Endothelial cell of umbilical vein (primary cell): ENCODE data around the gene TANGO2. TPM values are rescaled to one million over a fixed set of nuclear protein-coding genes. Genes with fewer than 3 reads are reported as not detected.

Experiments
- BruUV-seq: library from RNA; stranded (reverse); fragments of 400-500 nt; replicated peaks from 2 replicates; lab custom pipeline; 2021; lab: Mats Ljungman, UMichigan
- CTCF ChIA-PET: fragments of 300-600, 350-600 bp; sonication (Branson Sonifier 250); formaldehyde crosslinking; loops from one replicate; lab custom pipeline; 2021; ENCODE audit warnings: antibody characterized with exemption, inconsistent platforms; lab: Charles Lee
- POLR2A ChIA-PET: fragments of 300-600, 350-600 bp; sonication (Branson Sonifier 250); formaldehyde crosslinking; loops from one replicate; lab custom pipeline; 2021; ENCODE audit warnings: antibody characterized with exemption, inconsistent platforms; lab: Charles Lee
- DNase-seq: peaks from one replicate; pipeline ENCODE4 v3.0.0-alpha.2; 2011; ENCODE audit warnings: low read depth, low spot score
- FAIRE-seq: peaks from 2 replicates; lab custom pipeline; 2011; peaks lifted over from hg19 to GRCh38; lab: Jason Lieb, UNC
- H2AFZ ChIP-seq: 2 replicates; pipeline ENCODE4 v1.6.0; 2012; ENCODE audit warnings: low read depth, low read length, control low read depth, inconsistent platforms
- H3K27ac ChIP-seq: 2 replicates; pipeline ENCODE4 v1.5.1; 2011; ENCODE audit warnings: low read depth, mild to moderate bottlenecking, control low read depth, low read length, moderate library complexity; ENCODE audit not compliant: insufficient read depth
- H3K27me3 ChIP-seq, 2 experiments: 2 replicates each; pipeline versions ENCODE4 v1.6.0 to v1.6.1; 2011; ENCODE audit warnings: low read length in 2 of 2, mixed read lengths in 1 of 2; ENCODE audit not compliant: control insufficient read depth in 2 of 2, insufficient read depth in 2 of 2
- H3K36me3 ChIP-seq, 2 experiments: 2 replicates in 1 of 2; 3 replicates in 1 of 2; pipeline ENCODE4 v1.5.1; 2011; ENCODE audit warnings: low read length in 2 of 2, mild to moderate bottlenecking in 1 of 2, moderate library complexity in 1 of 2; ENCODE audit not compliant: control insufficient read depth in 2 of 2, insufficient read depth in 2 of 2; ENCODE audit errors: extremely low read depth in 1 of 2
- H3K4me1 ChIP-seq: 3 replicates; pipeline ENCODE4 v1.5.1; 2011; ENCODE audit warnings: mild to moderate bottlenecking, low read length; ENCODE audit not compliant: control insufficient read depth, insufficient read depth; ENCODE audit errors: extremely low read depth
- H3K4me2 ChIP-seq: 2 replicates; pipeline ENCODE4 v1.6.1; 2011; ENCODE audit warnings: low read length, control low read depth, mixed read lengths; ENCODE audit not compliant: insufficient read depth
- H3K4me3 ChIP-seq, 3 experiments: fragments of 200-600 bp in 1 of 3; sonication (generic), shearing (Covaris generic) in 1 of 3; replicated peaks in 1 of 3; 2 replicates each; pipeline ENCODE4 v1.5.1; 2011 to 2016; ENCODE audit warnings: control low read depth in 3 of 3, low read length in 3 of 3, mild to moderate bottlenecking in 2 of 3, inconsistent platforms in 1 of 3, low read depth in 1 of 3, moderate library complexity in 1 of 3; ENCODE audit not compliant: insufficient read depth in 1 of 3
- H3K79me2 ChIP-seq: 2 replicates; pipeline ENCODE4 v1.6.0; 2012; ENCODE audit warnings: low read length, inconsistent platforms; ENCODE audit not compliant: control insufficient read depth, insufficient read depth
- H3K9ac ChIP-seq: replicated peaks from 2 replicates; pipeline ENCODE3; 2011; ENCODE audit warnings: low read length, control low read depth; ENCODE audit not compliant: insufficient read depth; ENCODE audit errors: extremely low read depth
- H3K9me1 ChIP-seq: replicated peaks from 3 replicates; pipeline ENCODE4 v1.6.0; 2011; ENCODE audit warnings: mild to moderate bottlenecking, low read length; ENCODE audit not compliant: control insufficient read depth, insufficient read depth; ENCODE audit errors: extremely low read depth
- H3K9me3 ChIP-seq: replicated peaks from 2 replicates; pipeline ENCODE4 v1.5.1; 2012; ENCODE audit warnings: low read length, inconsistent platforms; ENCODE audit not compliant: control insufficient read depth, insufficient read depth
- H4K20me1 ChIP-seq: replicated peaks from 2 replicates; pipeline ENCODE3; 2011; ENCODE audit warnings: mild to moderate bottlenecking, low read length; ENCODE audit not compliant: control insufficient read depth, insufficient read depth; ENCODE audit errors: extremely low read depth
- CTCF ChIP-seq, 2 donors: IDR thresholded peaks; 1 replicate in 1 of 2; 2 replicates in 1 of 2; pipeline ENCODE4 v1.5.1; 2011; ENCODE audit warnings: low read length in 2 of 2, mild to moderate bottlenecking in 2 of 2, moderate library complexity in 2 of 2, control low read depth in 1 of 2, inconsistent platforms in 1 of 2, low read depth in 1 of 2; ENCODE audit not compliant: insufficient read depth in 1 of 2; ENCODE audit errors: extremely low read depth in 1 of 2
- EZH2 ChIP-seq: IDR thresholded peaks from 2 replicates; pipeline ENCODE4 v1.6.1; 2012; ENCODE audit warnings: borderline replicate concordance, low read depth, mild to moderate bottlenecking, moderate library complexity, low read length, inconsistent platforms; ENCODE audit not compliant: severe bottlenecking
- FOS ChIP-seq: IDR thresholded peaks from 2 replicates; pipeline ENCODE4 v1.6.1; 2011; ENCODE audit warnings: mild to moderate bottlenecking, low read length, moderate library complexity, borderline replicate concordance; ENCODE audit not compliant: insufficient read depth
- GATA2 ChIP-seq: IDR thresholded peaks from 2 replicates; pipeline ENCODE4 v1.7.0; 2011; ENCODE audit warnings: low read depth, mild to moderate bottlenecking, moderate library complexity, mixed read lengths, low read length; ENCODE audit not compliant: insufficient read length, insufficient read depth
- JUN ChIP-seq: IDR thresholded peaks from 2 replicates; pipeline ENCODE4 v1.6.1; 2011; ENCODE audit warnings: borderline replicate concordance, low read depth; ENCODE audit not compliant: insufficient read length, insufficient read depth
- MAX ChIP-seq: IDR thresholded peaks from 2 replicates; pipeline ENCODE4 v1.6.1; 2011; ENCODE audit not compliant: insufficient read depth, insufficient read length
- MYC ChIP-seq: IDR thresholded peaks from one replicate; pipeline ENCODE4 v1.6.1; 2011; ENCODE audit warnings: mild to moderate bottlenecking, low read depth, low read length
- POLR2A ChIP-seq: IDR thresholded peaks from 2 replicates; pipeline ENCODE4 v1.6.1; 2012; ENCODE audit warnings: low read depth, mild to moderate bottlenecking, control low read depth, low read length
- POLR2AphosphoS5 ChIP-seq: IDR thresholded peaks from 2 replicates; pipeline ENCODE4 v1.6.1; 2012; ENCODE audit warnings: low read depth, mild to moderate bottlenecking, control low read depth, low read length, moderate library complexity; ENCODE audit not compliant: insufficient read depth
- dilution Hi-C: fragments of 300-500 bp; cut with MboI; formaldehyde crosslinking; loops from one replicate; pipeline ENCODE4 v1.15.0; 2019; ENCODE audit warnings: low sequenced_read_pairs; ENCODE audit not compliant: extremely low pct_ligation_motif_present
- intact Hi-C: fragments of 100-400 bp; cut with micrococcal nuclease; formaldehyde crosslinking; loops from one replicate; pipeline ENCODE4 v1.10.0; 2022
- polyA plus RNA-seq, 4 experiments: library from polyadenylated mRNA; depleted of rRNA in 3 of 4; stranded (reverse) in 3 of 4; unstranded in 1 of 4; fragments of >200 nt; gene quantifications; 2 replicates each; pipeline versions ENCODE4 v1.2.1 to v1.2.3, GENCODE V29; 2011 to 2012; ENCODE audit warnings: missing spikeins in 1 of 4
- total RNA-seq: library from RNA; stranded (reverse); gene quantifications from 2 replicates; pipeline ENCODE4 v1.2.3, GENCODE V29; 2021

The TANGO2 gene
- total and polyA plus RNA-seq, 2 donors (not counting 3 experiments of a cell fraction or from before 2014, with no cell fraction given), result 40.0 to 49.3 TPM

GRCh38 chr22:20105456-20106204 is 84.7 kb downstream of the TANGO2 start:
- CTCF ChIA-PET, result interaction anchor here (1.1 kb wide), 1 partner anchor 18 kb away, joined by 3 read pairs; no protein-coding TSS in a partner anchor
- Histone ChIP-seq H3K79me2 (peaks cover 27% of the 10 kb centered on the region), H3K27ac (no peak overlapping the region), H4K20me1 (no peaks in the 10 kb centered on the region), H3K9me3 (no peaks in the 10 kb centered on the region), H3K4me3 (no peak overlapping the region), H2AFZ (no peak overlapping the region), H3K9me1 (no peaks in the 10 kb centered on the region), H3K27me3 (no peaks in the 10 kb centered on the region), H3K36me3 (peaks cover 17 to 74% of the 10 kb centered on the region in 2 experiments), H3K4me1 (no peaks in the 10 kb centered on the region), H3K9ac (no peak overlapping the region), H3K4me2 (no peak overlapping the region)
- dilution Hi-C loops (no loop called here), intact Hi-C loops (no loop called here)
- TF ChIP-seq JUN, result no peak
- no peak for TF ChIP-seq MAX
- no peak for TF ChIP-seq POLR2A
- no peak for TF ChIP-seq FOS
- no peak for TF ChIP-seq MYC
- no peak for TF ChIP-seq CTCF (IDR thresholded peaks at IDR 0.05; ENCODE audit: extremely low read depth in 1 of 2, insufficient read depth in 1 of 2, low read depth in 1 of 2, low read length in 2 of 2)
- no peak for TF ChIP-seq POLR2AphosphoS5
- no peak for TF ChIP-seq GATA2
- TF ChIP-seq EZH2, result no peak
- no TSS peak for BruUV-seq
- FAIRE-seq, result no peak
- POLR2A ChIA-PET, result no interaction called here
- no peak for DNase-seq
